ENCODE results near the gene TMEM141.
"Not testable (repeated sequence)": the region's sequence is repeated elsewhere in the genome, so short reads cannot be mapped to it uniquely, and the experiment has no call there.

TMEM141 gene

DNA sequence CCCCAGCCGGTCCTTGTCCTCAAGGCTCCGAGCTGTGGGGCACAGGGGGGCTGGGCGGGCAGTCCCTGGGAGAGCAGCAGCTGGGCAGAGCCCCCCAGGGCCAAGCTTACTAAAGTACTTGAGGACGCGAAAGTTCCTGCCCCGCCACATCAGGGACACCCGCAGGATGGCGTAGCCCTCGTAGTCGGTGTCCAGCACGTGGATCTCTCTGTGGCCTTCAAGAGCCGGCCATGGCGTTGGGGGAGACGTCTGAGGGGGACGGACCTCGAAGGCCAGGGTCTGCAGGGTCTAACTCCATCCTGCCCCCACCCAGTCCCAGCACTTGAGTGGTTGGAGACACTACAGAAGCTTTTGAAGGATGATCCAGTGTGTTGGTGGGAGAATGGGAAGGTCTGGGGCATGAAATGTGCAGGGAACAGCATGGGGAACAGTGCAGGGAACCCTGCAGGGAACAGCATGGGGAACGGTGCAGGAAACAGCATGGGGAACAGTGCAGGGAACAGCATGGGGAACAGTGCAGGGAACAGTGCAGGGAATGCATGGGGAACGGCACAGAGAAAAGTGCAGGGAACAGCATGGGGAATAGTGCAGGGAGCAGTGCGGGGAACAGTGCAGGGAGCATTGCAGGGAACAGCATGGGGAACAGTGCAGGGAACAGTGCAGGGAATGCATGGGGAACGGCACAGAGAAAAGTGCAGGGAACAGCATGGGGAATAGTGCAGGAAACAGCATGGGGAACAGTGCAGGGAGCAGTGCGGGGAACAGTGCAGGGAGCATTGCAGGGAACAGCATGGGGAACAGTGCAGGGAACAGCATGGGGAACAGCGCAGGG lies 35.6 kb upstream of the TMEM141 start:
- DNase-seq = not testable (repeated sequence)

DNA sequence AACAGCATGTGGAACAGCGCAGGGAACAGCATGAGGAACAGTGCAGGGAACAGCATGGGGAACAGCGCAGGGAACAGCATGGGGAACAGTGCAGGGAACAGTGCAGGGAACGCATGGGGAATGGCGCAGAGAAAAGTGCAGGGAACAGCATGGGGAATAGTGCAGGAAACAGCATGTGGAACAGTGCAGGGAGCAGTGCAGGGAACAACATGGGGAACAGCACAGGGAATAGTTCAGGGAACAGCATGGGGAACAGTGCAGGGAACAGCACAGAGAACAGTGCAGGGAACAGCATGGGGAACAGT lies 35.1 kb upstream of the TMEM141 start:
- DNase-seq = no peak

DNA sequence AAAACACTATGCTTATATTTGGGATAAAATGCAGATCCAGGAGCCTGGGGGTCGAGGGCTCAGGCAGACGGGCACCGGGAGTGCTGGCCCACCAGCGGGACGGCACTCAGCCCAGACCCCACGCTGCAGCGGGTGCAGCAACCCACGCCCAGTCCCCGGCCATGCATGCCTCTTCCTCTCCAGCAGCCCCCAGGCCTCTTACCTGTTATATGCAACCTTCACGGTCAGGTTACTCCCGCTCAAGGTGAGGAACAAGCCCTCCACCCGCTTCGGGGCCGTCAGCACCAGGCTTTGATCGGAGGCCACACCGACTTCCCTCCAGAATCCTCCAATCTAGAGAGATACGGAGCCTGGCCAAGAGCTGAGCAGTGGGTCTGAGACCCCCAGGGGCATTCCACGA lies 34.3 kb upstream of the TMEM141 start:
- DNase-seq = no peak

DNA sequence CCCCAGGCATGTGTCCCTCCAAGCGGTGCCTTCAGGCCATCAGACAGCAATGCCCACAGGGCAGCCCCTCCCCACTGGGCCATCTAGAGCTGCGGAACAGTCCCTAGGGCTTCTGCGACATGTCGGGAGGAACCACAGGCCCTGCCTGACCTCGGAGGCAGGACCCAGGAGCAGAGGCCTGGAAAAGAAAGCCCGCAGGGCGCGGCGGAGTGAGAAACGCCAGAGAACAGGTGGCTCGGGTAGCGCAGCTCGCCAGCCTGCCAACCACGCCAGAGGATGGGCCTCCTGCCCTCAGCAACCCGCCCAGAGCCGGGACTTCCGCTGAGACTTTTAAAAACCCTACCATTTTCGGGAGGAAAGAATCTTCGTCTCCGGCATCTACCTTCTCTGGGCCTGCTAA lies 33.8 kb upstream of the TMEM141 start:
- DNase-seq = no peak

DNA sequence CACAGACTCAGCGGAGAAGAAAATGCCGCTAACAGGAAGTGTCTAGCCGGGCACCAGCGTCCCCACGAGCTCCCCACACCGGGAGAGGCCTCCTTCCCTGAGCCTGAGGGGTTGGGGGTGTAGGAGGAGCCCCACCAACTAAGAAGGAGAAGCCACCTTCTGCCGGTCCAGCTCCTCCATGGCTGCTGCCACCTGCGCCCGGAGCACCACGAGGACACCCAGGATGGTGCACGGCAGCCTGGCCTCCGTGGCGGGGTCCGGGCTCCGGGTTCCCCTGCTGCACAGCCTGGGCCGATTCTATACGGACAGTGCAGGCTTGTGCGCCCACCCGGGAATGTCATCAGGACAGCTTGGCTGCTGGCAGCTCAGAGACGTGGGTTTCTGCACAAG lies 33.4 kb upstream of the TMEM141 start:
- no peak for DNase-seq

DNA sequence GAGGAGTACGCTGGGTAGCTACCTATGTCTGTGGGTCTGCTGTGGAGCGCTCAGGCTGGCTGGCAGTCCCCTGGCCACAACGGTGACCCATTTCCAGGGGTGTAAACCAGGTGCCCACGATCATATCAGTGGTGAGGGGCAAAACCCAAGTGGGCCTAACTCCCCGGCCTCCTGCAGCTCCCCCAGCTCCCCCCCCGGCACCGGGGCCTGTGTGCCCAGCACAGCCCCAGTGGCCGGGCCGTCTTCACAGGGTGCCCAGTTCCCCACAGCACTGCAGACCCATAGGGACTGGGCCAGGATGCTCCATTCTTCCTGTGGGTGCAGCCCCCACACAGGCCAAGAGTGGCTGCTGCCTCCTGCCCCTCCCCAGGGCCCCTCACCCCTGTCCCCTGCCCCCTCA lies 32.1 kb upstream of the TMEM141 start:
- no peak for DNase-seq

DNA sequence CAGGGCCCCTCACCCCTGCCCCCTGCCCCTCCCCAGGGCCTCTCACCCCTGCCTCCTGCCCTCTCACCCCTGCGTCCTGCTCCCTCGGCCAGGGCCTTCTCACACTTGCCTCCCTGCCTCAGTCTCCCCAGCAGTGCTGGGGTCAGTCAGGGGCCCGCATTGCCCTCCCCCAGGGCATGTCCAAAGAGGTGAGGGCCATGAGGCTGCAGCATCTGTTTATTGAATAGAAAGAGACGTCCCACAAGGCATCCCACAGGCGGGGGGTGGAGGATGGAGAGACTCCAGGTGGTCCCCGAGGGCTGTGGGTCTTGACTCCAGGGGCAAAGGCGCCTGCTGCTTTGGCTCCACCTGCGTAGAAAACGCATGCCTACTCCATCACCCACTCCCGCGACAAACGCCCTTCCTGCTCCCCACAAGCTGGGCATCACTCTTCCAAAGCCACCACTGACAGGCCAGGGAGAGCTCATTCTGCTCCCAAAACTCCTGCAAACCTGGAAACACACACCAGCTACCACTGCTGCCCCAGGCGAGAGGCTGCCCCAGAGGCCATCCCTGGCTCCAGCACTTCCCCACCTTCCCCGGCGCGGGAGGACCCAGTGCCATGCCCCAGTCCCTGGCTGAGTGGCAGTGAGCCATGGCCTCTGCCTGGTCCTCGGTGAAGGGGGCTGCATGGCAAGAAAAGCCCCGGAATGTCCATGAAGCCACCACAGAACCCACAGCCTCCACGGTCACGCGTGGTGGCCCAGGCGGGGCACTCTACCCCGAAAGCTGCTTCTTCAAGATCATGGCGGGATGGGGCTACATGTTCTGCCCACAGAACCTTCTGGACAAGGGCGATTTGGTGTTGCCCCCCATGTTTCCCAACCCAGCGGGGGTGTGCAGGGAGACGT lies 31.5 kb upstream of the TMEM141 start:
- DNase-seq = no peak

DNA sequence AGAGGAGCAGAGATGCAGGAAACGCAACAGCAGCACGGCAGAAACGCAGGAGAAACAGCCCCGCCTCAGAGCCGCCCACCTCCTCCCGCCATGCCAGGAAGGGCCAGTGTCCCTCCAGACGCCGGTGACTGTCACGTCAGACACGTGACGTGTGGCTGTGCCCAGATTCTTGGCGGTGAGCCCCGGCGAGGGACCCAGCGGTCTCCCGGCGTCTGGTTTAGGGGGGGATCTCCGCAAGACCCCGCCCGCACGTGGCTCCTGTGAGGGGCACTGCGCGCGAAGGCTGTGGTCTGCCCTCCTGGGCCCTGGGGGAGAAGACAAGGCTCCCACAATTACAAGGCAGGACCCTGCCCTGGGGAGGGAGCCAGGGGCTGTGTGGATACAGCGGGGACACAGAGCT lies 30.7 kb upstream of the TMEM141 start:
- no peak for DNase-seq

DNA sequence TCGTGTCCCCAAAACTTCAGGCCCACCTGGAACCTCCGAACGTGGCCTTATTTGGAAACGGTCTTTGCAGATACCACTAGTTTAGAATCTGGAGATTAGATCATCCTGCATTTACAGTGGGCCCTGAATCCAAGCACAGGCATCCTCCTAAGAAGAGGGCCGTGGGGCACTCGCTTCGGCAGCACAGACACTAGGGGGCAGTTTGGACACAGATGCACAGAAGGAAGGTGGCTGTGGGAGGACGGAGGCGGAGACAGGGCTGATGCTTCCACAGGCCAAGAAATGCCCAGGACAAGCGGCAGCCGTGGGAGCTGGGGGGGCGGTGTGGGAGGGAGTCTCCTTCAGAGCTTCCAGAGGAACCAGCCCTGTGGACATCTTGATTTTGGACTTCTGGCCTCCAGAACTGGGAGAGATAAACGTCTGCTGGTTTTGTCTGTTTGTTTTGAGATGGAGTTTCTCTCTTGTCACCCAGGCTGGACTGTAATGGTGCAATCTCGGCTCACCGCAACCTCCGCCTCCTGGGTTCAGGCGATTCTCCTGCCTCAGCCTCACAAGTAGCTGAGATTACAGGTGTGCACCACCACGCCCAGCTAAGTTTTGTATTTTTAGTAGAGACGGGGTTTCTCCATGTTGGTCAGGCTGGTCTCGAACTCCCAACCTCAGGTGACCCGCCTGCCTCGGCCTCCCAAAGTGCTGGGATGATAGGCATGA lies 30.2 kb upstream of the TMEM141 start:
- DNase-seq = not testable (repeated sequence)

DNA sequence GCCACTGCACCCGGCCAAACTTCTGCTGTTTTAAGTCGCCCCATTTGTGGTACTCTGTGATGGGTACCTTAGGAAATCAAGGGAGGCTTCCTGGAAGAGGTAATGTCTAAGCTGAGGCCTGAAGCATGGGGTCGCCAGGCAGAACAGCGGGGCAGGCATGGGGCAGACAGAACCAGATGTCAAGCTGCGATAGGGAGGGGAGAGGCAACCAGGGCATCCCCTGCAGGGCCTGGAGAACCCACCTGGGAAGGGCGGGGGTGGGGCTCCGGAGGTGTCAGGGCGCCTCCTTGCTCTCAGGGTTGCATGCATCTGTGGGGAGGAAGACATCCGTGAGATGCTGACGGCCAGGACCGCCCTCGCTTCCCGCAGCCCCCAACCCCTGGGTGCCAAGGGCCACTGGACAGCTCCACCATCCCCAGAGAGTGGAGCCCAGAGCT lies 29.6 kb upstream of the TMEM141 start:
- no peak for DNase-seq

DNA sequence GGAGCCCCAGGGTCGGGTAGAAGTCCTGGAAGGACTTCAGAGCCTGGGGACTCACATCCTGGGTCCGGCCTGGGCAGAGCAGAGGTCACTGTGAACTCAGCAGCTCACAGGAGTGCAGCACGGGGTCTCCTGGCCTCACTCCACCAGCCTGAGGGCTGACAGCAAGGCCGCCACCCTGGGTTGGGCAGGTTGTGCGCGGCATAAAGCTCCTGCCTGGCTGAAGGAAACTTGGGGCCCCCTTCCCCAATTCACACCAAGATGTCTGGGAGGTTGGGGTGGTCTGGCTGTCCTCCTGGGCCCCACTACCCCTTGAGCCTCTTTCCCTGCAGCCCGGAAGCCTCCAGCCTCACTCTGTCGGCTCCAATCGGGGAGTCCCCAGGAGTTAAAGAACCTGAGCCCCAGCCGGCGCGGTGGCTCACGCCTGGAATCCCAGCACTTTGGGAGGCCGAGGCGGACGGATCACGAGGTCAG lies 28.9 kb upstream of the TMEM141 start:
- DNase-seq = no peak

DNA sequence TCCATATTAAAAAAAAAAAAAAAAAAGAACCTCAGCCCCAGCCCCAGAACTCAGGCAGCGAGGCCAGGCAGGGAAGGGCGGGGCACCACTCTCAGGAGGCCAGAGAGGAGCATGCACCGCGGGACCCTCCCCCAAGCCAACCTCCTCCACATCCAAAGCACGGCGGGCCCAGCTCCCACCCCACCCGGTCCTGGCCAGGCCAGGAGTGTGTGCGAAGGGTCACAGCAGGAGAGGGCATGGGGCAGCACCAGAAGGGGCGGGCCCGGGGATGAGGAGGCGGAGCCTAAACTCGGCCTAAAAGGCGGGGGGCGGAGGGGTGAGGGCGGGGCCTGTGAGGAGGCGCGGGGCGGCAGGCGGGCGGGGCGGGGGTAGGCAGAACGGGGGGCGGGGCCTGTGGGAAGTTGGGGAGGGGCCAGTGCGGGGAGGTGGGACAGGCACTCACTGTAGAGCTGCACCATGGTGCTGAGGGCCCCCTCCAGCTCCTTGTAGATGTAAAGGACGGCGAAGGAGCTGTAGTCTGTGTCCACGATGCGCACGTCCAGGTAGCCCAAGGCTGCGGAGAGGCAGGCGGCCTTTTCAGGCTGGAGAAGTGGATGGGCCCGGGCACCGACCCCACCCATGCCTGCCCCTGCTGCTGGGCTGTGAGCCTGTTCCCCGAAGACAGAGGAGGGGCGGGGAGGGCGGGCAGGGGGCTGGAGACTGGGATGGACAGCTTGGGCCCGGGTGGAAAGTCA lies 28.1 kb upstream of the TMEM141 start:
- DNase-seq = peak; percentile 26

DNA sequence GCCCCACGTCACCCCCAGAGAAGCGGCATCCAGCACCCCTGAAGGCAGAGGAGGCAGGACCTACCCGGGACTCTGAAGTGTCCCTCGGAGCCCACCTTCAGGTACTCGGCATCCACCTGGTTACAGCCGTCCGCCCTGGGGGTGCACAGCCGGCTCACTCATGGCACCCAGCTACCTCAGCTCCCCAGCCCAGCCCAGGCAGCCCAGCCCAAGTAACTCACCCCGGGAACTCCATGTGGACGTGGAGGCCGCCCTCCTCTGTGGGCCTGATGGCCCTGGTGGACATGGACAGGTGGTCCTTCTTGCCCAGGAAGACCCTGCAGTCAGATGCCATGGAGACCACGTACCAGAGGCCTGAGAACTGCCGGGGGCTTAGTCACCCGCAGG lies 27.5 kb upstream of the TMEM141 start:
- DNase-seq = no peak

DNA sequence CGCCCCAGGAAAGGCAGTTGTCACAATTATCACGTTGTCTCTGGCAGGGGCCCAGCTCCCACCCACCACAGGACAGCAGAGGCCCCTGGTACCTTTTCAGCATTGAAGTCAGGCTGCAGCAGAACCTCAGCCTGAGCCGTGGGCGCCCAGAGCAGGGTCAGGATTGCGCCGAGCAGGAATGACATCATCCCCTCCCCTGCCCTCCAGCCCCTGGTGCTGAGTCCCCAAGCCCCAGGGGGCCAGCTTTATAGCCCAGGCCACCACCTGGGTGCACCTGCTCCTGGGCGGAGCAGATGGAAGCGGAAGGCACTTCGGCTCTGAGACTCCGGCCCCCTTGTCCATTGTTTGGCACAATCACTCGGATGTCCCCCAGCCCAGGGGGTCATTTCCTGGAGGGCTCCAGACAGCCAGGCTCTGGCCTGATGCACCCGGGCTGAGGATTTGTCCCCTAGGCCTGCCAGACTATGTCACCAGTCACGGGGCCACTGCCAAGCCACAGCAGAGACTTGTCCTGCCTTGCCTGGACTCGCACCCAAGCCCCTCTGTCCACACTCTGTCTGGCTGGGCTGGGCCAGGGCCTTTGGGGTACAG lies 26.7 kb upstream of the TMEM141 start, which contains the start of gene LCN15:
LCN15 (minus strand) TSS at position 218 of the 591 bp plus-strand sequence; CDS start at position 188, 30 bp downstream.
- no peak for DNase-seq

DNA sequence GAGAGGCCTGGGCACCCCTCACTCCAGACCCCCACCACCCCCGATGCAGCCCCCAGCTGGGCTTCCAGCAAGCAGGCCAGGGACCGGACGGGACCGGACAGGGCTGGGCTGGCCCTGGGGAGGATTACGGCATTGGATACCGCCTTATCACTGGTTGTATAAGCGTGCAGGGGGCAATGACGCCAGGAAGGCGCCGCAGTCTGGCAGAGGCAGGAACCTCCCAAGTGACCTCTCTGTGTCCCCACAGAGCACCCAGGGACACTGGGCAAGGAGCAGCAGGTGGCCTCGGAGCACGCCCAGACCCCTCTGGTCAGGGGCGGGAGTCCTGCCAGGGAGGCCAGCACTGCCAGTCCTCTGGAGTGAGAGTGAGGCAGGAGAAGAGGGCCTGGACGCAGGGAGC lies 26.1 kb upstream of the TMEM141 start:
- DNase-seq = no peak

DNA sequence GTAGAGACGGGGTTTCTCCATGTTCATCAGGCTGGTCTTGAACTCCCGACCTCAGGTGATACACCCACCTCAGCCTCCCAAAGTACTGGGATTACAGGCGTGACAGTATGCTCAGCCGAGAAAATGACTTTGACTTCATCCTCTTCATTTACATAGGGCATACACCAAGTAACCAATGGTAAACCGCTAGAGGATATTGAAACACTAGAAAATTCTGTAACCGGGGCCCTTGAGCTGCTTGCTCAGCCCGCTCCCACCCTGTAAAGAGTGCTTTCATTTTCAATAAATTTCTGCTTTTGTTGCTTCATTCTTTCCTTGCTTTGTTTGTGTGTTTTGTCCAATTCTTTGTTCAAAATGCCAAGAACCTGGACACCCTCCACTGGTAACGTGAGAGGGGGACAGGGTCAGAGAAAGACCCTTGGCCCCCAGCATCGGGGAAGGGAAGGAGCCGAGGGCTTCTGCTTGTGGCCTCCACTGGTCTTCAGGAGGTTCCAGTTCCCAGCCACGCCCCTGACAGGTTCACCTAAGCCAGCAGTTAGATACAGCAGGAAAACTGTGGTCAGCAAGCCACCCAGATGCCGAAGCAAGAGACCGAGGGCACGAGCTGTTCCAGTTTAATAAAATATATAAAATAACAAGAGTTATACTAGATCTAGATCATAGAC lies 25.3 kb upstream of the TMEM141 start:
- not testable (repeated sequence) for DNase-seq

DNA sequence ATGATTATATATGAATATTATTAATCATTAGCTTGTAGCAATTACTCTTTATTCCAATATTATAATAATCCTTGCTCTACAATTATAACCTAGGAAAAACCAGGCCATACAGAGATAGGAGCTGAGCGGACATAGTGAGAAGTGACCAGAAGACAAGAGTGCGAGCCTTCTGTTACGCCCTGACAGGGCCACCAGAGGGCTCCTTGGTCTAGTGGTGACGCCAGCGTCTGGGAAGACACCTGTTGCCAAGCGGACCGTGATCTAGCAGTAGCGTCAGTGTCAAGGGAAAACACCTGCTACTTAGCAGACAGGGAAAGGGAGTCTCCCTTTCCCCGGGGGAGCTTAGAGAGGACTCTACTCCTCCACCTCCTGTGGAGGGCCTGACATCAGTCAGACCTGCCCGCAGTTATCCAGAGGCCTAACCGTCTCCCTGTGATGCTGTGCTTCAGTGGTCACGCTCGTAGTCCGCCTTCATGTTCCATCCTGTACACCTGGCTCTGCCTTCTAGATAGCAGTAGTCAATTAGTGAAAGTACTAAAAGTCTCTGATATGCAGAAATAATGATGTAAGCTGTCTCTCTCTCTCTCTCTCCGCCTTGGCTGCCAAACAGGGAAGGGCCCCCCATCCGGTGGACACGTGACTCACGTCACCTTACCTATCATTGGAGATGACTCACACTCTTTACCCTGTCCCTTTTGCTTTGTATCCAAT lies 24.6 kb upstream of the TMEM141 start:
- DNase-seq = peak; percentile 18

DNA sequence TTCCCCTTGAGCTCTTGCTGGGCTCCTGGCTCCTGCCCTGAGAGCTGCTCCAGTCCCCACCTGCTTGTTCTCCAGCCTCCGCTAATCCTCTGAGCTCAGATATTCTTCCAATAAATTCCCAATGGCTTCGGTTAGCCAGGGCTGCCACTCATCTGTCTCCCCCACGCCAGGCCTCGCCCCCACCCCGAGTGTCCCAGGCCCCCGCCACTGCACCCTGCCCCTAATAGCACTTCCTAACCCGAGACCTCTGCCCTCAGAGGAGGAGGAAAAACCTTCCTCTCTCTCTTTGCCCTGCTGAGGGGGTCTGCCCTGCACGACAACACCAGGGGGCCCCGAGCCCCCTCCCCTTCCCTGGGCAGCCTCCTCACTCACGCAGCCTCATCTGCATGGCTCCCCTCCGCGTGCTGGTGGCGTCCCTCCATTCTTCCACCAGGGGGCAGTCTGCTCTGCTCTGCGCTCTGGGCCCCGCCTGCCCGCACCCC lies 21.4 kb upstream of the TMEM141 start:
- peak; percentile 43 for DNase-seq

DNA sequence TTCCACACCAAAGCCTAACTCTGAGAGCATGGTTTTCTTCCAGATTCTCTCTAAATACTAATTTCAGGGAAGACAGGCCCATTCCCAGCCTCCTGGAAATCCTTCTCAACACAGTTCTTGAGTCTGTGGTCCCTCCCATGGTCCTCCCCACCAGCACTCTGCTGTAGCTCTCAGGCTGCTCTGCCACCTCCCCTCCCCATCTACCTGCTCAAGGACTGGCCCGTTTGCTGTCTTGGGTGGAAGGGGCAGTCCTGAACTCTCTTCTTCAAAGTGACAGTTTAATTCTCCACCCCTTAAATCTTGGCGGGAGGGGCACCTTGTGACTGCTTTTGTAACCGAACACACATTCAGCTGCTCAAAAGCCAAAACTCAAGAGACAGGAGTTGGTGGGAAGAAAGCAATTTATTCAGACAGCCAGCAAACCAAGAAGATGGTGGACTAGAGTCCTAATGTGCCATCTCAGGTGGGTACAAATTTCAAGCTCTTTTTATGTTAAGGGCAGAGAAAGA lies 19.2 kb upstream of the TMEM141 start:
- DNase-seq = no peak

DNA sequence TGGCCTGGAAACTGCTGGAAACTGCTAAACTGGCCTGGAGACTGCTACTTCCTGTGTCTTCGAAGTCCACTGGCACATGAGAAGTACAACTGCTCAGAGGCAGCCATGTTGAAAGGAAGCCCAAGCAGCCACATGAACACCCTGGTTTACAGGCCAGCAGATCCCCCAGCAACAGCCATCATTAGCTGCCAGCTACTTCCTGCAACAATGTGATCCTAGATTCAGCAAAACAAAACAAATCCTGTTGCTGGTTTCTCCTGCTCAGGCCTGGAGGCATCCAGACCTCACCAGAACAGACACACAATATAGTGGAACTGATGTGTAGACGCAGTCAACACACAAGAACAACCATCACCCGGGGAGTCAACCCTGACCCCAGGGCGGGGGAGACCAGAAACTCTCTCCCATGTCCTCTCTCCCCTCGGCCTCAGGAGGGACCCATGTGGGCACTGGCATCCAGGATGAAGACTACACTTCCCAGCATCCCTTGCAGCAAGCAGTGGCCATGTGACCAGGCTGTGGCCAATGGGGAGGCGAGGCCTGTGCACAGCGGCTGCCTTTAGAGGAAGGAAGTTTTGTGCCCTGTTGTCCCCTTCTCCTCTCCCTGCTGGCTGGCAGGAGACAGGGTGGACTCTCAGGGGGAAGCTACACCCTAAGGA lies 17.6 kb upstream of the TMEM141 start:
- DNase-seq = no peak

Data from T-helper 9 cell (primary cell).